GM21367 (cell line): ENCODE data around the gene SCMH1.
"Not testable (repeated sequence)": the region's sequence is repeated elsewhere in the genome, so short reads cannot be mapped to it uniquely, and the experiment has no call there.

ENCODE experiments used
- ATAC-seq: cut with Tn5 transposase; IDR thresholded peaks from one replicate; pipeline ENCODE4 v1.9.1; 2021; ENCODE audit not compliant: unreplicated experiment

Gene SCMH1

GRCh38 chr1:41251120-41251519 is 9.0 kb upstream of the SCMH1 start:
- ATAC-seq, result not testable (repeated sequence)

- no peak for ATAC-seq
These were observed 7.2 kb upstream of the SCMH1 start for GRCh38 chr1:41249319-41249718.

GRCh38 chr1:41246568-41246967 is 4.5 kb upstream of the SCMH1 start:
- ATAC-seq, result no peak

GRCh38 chr1:41245659-41246058 is 3.6 kb upstream of the SCMH1 start:
- ATAC-seq, result no peak

GRCh38 chr1:41243079-41243385 is 926 bp upstream of the SCMH1 start:
- no peak for ATAC-seq

GRCh38 chr1:41242342-41243078 is 404 bp upstream of the SCMH1 start:
- ATAC-seq, result no peak

- peak; percentile 40 for ATAC-seq
These were observed 755 bp downstream of the SCMH1 start for GRCh38 chr1:41241354-41241748.

GRCh38 chr1:41240781-41241353 is 1.2 kb downstream of the SCMH1 start:
- ATAC-seq, result no peak

- ATAC-seq, result no peak
These were observed 2.0 kb downstream of the SCMH1 start for GRCh38 chr1:41239988-41240610.

- no peak for ATAC-seq
These were observed 3.7 kb downstream of the SCMH1 start for GRCh38 chr1:41238311-41238988.

- ATAC-seq, result no peak
These were observed 5.3 kb downstream of the SCMH1 start for GRCh38 chr1:41236781-41237180.

- no peak for ATAC-seq
These were observed 6.2 kb downstream of the SCMH1 start for GRCh38 chr1:41235893-41236292.

- no peak for ATAC-seq
These were observed 8.4 kb downstream of the SCMH1 start for GRCh38 chr1:41233708-41234107.

GRCh38 chr1:41232305-41232704 is 9.8 kb downstream of the SCMH1 start:
- no peak for ATAC-seq

GRCh38 chr1:41230656-41231055 is 11.4 kb downstream of the SCMH1 start:
- no peak for ATAC-seq

- ATAC-seq, result not testable (repeated sequence)
These were observed 12.9 kb downstream of the SCMH1 start for GRCh38 chr1:41229219-41229618.

GRCh38 chr1:41226815-41227434 is 15.2 kb downstream of the SCMH1 start:
- ATAC-seq, result no peak

- ATAC-seq, result no peak
These were observed 16.6 kb downstream of the SCMH1 start for GRCh38 chr1:41225495-41225894.

GRCh38 chr1:41222496-41222895 is 19.6 kb downstream of the SCMH1 start:
- no peak for ATAC-seq

- ATAC-seq, result no peak
These were observed 20.1 kb downstream of the SCMH1 start for GRCh38 chr1:41221995-41222394.

GRCh38 chr1:41218152-41218551 is 24.0 kb downstream of the SCMH1 start:
- no peak for ATAC-seq

GRCh38 chr1:41217441-41217840 is 24.7 kb downstream of the SCMH1 start:
- ATAC-seq, result no peak
